GM18951 (cell line): ENCODE results near the gene HECTD2.
"Not testable (repeated sequence)": the region's sequence is repeated elsewhere in the genome, so short reads cannot be mapped to it uniquely, and the experiment has no call there.

Experiments used
- POLR2A ChIP-seq: IDR thresholded peaks from 4 replicates; pipeline ENCODE4 v1.6.1; 2011; ENCODE audit warnings: mild to moderate bottlenecking; ENCODE audit not compliant: insufficient read length, insufficient read depth; ENCODE audit errors: extremely low read depth
- in situ Hi-C: fragments of 300-500 bp; cut with MboI; formaldehyde crosslinking; loops from one replicate; pipeline ENCODE4 v1.12.0; 2022; ENCODE audit warnings: low sequenced_read_pairs, mixed read lengths, inconsistent platforms; ENCODE audit not compliant: unreplicated experiment

Gene HECTD2

DNA sequence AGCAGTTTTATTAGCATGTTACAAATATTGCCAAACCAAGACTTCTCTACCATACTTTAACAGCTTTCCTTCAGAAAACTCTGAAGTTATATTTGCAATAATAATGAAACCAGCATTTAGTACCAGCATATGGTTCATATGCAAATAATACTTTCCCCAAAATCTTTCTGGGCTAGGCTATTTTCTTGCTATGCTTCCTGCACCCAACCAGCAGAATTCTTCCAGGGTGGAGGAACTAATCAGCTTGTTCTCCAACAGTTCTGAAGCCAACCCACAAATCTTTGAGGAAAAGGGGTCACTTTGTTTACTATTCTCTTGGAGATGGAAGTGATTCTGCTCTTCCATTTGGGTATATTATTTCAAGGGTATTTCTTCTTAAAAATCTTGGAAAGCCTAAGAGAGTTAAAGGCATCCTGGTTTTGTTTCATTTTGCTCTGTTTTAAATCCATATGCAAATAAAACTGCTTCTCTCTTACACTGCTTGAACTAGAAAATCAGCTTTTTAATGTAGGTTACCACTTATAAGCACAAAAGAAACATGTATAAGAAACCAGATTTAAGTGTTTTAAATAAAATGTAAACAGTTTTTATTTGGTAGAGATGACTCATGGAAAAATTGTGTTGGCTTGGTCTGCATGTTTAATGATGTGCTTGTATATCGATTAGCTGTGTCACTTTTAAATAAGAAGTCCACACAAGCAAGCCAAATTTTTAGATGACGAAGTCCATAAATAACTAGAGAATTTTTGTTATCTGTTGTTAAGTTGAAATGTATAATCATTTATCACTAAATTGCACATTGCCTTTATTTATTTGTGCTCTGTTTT is 103.7 kb downstream of the HECTD2 start:
- in situ Hi-C loops: no loop called here
- no peak for TF ChIP-seq POLR2A

DNA sequence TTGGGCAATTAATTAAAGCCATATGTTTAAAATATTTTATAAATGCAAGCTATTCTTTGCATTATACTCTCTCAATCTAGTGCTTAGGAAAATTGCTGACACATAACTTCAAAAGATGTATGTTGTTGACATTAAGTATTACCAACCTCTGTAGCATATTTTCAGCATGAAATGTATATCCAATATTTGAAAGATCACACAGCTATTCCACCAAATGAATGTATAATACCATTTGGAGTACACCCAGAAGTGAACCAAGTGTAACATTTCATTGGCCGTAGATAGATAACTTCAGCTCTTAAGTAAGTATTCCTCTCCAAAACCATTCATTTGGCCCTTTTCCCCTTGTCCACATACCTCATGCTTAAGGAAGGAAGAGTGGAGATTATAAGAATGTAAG is 104.6 kb downstream of the HECTD2 start:
- in situ Hi-C loops: no loop called here

DNA sequence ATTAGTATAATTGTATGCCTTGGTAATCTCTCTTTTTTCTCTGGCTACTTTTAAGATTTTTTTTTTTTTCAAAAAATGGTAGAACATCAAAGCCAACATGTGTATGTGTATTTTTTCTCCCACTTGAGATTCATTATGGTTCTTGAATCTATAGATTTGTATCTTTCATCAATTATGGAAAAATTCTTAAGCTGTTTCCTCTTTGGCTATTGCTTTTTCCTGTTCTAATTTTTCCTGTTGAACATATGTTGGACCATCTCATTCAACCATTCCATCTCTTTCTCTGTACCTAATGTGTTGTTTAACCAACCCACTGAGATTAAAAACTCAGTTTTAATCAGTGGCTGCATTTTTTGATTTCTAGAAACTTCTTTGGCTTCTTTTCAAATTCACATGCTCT is 107.2 kb downstream of the HECTD2 start:
- in situ Hi-C loops: no loop called here

More for the DNA sequence above, 104.6 kb downstream of the HECTD2 start:
- TF ChIP-seq POLR2A: no peak

DNA sequence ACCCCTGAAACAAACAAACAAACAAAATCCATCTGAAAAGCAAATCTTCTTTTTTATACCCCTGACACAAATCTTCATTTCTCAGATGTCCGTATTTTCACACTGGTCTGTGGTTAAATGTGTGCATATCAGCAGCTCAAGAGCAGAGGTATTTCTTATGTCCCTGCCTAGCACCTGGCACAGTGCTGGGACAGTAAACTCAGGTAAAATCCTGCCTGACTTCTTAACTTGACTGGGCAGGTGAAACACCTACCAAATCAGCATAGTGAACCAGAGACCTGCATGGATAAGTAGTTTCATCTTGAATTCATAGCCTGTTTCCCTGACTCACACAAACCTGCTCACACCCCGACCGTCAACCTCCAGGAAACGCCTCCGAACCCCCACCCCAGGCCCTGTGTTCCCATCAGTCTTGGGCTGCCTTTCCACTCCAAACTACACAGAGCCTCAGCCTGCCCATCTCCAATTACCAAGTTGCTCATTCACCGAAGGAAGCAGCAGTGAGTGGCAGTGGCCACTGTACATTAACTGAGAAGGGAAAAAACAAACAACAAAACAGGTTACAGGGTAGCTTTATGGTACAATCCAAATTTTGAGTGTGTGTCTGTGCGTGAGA is 109.9 kb downstream of the HECTD2 start:
- in situ Hi-C loops: no loop called here
- TF ChIP-seq POLR2A: no peak

More for the DNA sequence above, 107.2 kb downstream of the HECTD2 start:
- TF ChIP-seq POLR2A: no peak

DNA sequence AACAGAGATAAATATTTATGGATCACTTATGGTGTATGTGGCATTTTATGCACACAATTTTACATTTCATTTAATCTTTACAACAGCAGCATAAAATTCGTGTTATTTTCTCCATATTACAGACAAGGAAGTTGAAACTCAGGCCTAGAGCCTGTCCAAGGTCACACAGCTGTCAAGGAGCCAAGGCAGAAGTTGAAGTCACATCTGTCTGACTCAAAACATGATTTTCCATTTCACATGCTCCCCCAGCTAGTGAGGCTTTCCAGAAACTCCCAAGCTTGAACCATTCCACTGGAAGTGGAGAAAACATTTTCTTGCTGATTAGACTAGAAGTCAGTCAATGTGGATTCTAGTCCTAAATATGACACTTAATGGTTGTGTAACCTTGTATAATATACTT is 110.5 kb downstream of the HECTD2 start:
- no peak for TF ChIP-seq POLR2A
- in situ Hi-C loops: no loop called here

GRCh38 chr10:91521439-91521838 is 111.3 kb downstream of the HECTD2 start:
- in situ Hi-C loops: no loop called here
- TF ChIP-seq POLR2A: no peak

- TF ChIP-seq POLR2A: no peak
- in situ Hi-C loops: no loop called here
Measured at GRCh38 chr10:91525896-91526712, 116.0 kb downstream of the HECTD2 start.

DNA sequence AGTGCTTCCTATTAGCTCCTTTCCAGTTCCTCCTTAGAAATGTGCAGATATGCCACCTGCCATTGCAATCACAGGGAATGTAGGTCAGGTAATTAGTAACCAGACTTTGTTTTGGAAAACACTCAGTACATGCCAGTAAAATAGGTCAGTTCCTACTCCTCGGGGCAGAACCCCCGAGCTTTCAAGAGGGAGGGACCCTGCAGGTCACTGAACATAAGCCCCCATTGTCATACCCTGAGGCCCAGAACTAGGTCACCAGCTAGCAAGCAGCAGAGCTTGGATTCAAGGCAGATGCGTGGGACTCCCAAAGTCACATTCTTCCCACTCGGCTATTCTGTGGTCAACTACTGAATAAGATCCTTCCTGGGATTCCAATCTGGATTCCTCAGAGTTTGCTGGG is 117.9 kb downstream of the HECTD2 start:
- TF ChIP-seq POLR2A: no peak
- in situ Hi-C loops: no loop called here

GRCh38 chr10:91528768-91529167 is 118.6 kb downstream of the HECTD2 start:
- in situ Hi-C loops: no loop called here
- TF ChIP-seq POLR2A: no peak

DNA sequence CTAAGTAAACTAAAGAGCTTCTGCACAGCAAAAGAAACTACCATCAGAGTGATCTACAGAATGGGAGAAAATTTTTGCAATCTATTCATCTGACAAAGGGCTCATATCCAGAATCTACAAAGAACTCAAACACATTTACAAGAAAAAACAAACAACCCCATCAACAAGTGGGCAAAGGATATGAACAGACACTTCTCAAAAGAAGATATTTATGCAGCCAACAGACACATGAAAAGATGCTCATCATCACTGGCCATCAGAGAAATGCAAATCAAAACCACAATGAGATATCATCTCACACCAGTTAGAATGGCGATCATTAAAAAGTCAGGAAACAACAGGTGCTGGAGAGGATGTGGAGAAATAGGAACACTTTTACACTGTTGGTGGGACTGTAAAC is 124.6 kb downstream of the HECTD2 start:
- in situ Hi-C loops: not testable (repeated sequence)

GRCh38 chr10:91536111-91536510 is 126.0 kb downstream of the HECTD2 start:
- in situ Hi-C loops: no loop called here
- TF ChIP-seq POLR2A: no peak

DNA sequence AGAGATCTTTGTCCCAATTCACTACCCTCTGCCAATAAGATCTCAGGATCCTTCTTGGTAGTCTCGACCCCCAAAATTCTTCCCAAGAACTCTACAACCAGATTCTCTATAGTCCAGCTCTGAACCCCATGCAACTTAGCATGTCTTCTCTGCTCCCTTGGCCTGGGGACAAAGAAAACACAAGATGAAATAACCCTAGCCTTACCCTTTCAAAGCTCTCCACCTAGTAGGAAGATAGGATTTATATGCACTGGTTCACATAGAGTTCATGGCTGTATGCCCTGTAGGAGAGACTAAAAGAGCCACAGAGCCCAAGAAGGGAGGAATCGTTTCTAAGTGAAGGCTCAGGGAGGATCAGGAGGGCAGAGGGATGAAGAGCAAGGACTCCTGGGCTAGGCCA is 126.6 kb downstream of the HECTD2 start:
- in situ Hi-C loops: no loop called here
- no peak for TF ChIP-seq POLR2A

- no peak for TF ChIP-seq POLR2A
- in situ Hi-C loops: no loop called here
Measured at GRCh38 chr10:91537614-91538383, 127.7 kb downstream of the HECTD2 start.
